GM12874 (cell line): ENCODE results near the gene ACSBG1.

Source experiments
- CTCF ChIP-seq: IDR thresholded peaks from 2 replicates; pipeline ENCODE4 v1.5.1; 2011; ENCODE audit warnings: low read depth, mild to moderate bottlenecking, control low read depth, low read length, moderate library complexity; ENCODE audit not compliant: insufficient read depth

ACSBG1 gene

GRCh38 chr15:78140292-78140691 lies 94.1 kb downstream of the ACSBG1 start:
- no peak for TF ChIP-seq CTCF

GRCh38 chr15:78139578-78139977 lies 94.8 kb downstream of the ACSBG1 start:
- no peak for TF ChIP-seq CTCF

- TF ChIP-seq CTCF = no peak
Observed at GRCh38 chr15:78133801-78134200, 100.6 kb downstream of the ACSBG1 start.

- peak; percentile 88 for TF ChIP-seq CTCF
Observed at GRCh38 chr15:78131295-78132061, 102.9 kb downstream of the ACSBG1 start, which contains the start of gene CIB2. TSS of gene CIB2 (minus strand) at chr15:78131445. CDS start at chr15:78131215, 230 bp downstream.

- TF ChIP-seq CTCF = no peak
Observed at GRCh38 chr15:78130466-78131294, 103.7 kb downstream of the ACSBG1 start.

GRCh38 chr15:78129751-78130287 lies 104.5 kb downstream of the ACSBG1 start:
- TF ChIP-seq CTCF = no peak

GRCh38 chr15:78129077-78129750 lies 105.2 kb downstream of the ACSBG1 start:
- no peak for TF ChIP-seq CTCF
